Type B pancreatic cell (in vitro differentiated cells): ENCODE results near the gene RBM24. TPM values are rescaled to one million over a fixed set of nuclear protein-coding genes. Genes with fewer than 3 reads are reported as not detected.

Experiments used
- DNase-seq: peaks from one replicate; pipeline ENCODE4 v3.0.0; 2021; ENCODE audit warnings: mixed read lengths; ENCODE audit not compliant: unreplicated experiment; ENCODE audit errors: extremely low spot score
- H3K27ac Mint-ChIP-seq: 2 replicates; pipeline ENCODE4 v1.8.0; 2021; ENCODE audit warnings: mild to moderate bottlenecking, mixed read lengths
- H3K27me3 Mint-ChIP-seq: 2 replicates; pipeline ENCODE4 v1.8.0; 2021; ENCODE audit warnings: mixed read lengths
- H3K36me3 Mint-ChIP-seq: 2 replicates; pipeline ENCODE4 v1.8.0; 2021; ENCODE audit warnings: mixed read lengths
- H3K4me1 Mint-ChIP-seq: one replicate; pipeline ENCODE4 v1.8.0; 2021; ENCODE audit warnings: mixed read lengths; ENCODE audit not compliant: unreplicated experiment
- H3K4me3 Mint-ChIP-seq: 2 replicates; pipeline ENCODE4 v1.8.0; 2021; ENCODE audit warnings: mild to moderate bottlenecking, mixed read lengths
- H3K9me3 Mint-ChIP-seq: 2 replicates; pipeline ENCODE4 v1.8.0; 2021; ENCODE audit warnings: mixed read lengths
- CTCF ChIP-seq: fragments of 200-600 bp; sonication (generic); conservative IDR thresholded peaks from 2 replicates; pipeline ENCODE4 v1.5.0; 2021; ENCODE audit warnings: antibody characterized with exemption, mild to moderate bottlenecking
- total RNA-seq: library from RNA; stranded (reverse); gene quantifications from 2 replicates; pipeline ENCODE4 v1.2.1, GENCODE V29; 2021; ENCODE audit warnings: low replicate concordance

Gene RBM24
- total RNA-seq, 1 donor from 2014 or later, result 4.2 TPM

- no peak for TF ChIP-seq CTCF
- Mint-ChIP-seq H3K27ac (no peak overlapping the region), H3K9me3 (no peaks in the 10 kb centered on the region), H3K4me1 (peaks cover 9% of the 10 kb centered on the region), H3K27me3 (peaks cover 64% of the 10 kb centered on the region), H3K36me3 (peaks cover 3% of the 10 kb centered on the region), H3K4me3 (no peak overlapping the region)
- DNase-seq, result no peak
Observed at GRCh38 chr6:17278289-17279063, 2.7 kb upstream of the RBM24 start.

DNA sequence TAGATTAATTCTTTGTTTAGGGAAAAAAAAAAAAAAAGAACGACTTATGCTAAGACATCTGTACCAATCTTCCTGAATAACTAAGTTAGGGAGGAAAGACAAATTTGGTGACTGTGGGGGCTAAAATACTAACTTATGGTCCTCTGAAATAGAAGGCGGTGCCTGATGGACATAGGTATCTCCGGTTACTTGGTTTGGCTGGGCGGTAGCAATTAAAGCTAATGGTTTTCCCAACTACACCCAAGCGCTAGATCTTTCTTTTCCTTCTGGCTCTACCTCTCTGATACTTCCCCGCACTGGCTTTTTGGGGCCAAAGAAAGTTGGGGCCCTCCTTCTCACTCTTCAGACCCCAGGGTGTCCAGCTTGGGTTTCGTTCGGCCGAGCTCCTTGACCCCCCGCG, 1.0 kb upstream of the RBM24 start:
- peaks cover 9% of the 10 kb centered on the region for H3K4me1 Mint-ChIP-seq
- peak overlapping the region; percentile 60 for H3K4me3 Mint-ChIP-seq
- no peak for DNase-seq
- H3K36me3 Mint-ChIP-seq, result peaks cover 3% of the 10 kb centered on the region
- peaks cover 81% of the 10 kb centered on the region for H3K27me3 Mint-ChIP-seq
- no peak overlapping the region for H3K27ac Mint-ChIP-seq
- no peak for TF ChIP-seq CTCF
- no peaks in the 10 kb centered on the region for H3K9me3 Mint-ChIP-seq

DNA sequence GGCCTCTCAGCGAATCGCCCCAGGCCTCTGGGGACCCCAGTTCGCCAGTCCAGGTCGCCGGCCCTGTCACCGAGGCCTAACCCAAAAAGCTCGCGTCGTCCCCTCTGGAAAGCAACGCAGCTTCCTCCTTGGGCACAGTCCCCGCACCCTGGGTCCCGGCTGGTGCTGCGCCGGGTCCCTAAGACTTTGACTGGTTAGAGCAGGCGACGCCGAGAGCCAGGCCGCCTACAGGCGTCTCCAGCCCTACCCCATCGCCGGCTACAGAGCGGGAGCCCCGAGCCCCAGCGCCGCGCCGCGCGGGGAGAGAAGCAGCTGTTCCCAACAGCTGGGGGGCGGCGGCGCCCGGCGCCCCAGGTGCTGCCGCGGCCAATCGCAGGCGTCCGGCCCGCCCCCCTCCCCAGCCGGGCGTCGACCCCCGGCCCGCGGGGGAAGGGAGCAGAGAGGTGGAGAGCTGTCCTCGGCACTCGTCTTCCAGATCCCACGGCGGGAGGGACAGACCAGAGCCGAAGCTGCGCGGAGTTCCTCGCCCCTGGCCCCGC, 540 bp upstream of the RBM24 start:
- peaks cover 86% of the 10 kb centered on the region for H3K27me3 Mint-ChIP-seq
- H3K4me1 Mint-ChIP-seq, result peaks cover 9% of the 10 kb centered on the region
- H3K9me3 Mint-ChIP-seq, result no peaks in the 10 kb centered on the region
- peaks cover 3% of the 10 kb centered on the region for H3K36me3 Mint-ChIP-seq
- no peak overlapping the region for H3K27ac Mint-ChIP-seq
- H3K4me3 Mint-ChIP-seq, result peak overlapping the region; percentile 91
- peak; percentile 38 for TF ChIP-seq CTCF
- peak; percentile 73 for DNase-seq

- peaks cover 91% of the 10 kb centered on the region for H3K27me3 Mint-ChIP-seq
- DNase-seq, result peak; percentile 70
- TF ChIP-seq CTCF, result no peak
- H3K4me1 Mint-ChIP-seq, result peaks cover 9% of the 10 kb centered on the region
- H3K27ac Mint-ChIP-seq, result peak overlapping the region; percentile 68
- H3K4me3 Mint-ChIP-seq, result peak overlapping the region; percentile 93
- H3K9me3 Mint-ChIP-seq, result no peaks in the 10 kb centered on the region
- H3K36me3 Mint-ChIP-seq, result peaks cover 3% of the 10 kb centered on the region
Observed at GRCh38 chr6:17281497-17282481, 628 bp downstream of the RBM24 start.

- peak overlapping the region; percentile 84 for H3K4me3 Mint-ChIP-seq
- no peak overlapping the region for H3K27ac Mint-ChIP-seq
- no peak for TF ChIP-seq CTCF
- no peaks in the 10 kb centered on the region for H3K9me3 Mint-ChIP-seq
- peaks cover 3% of the 10 kb centered on the region for H3K36me3 Mint-ChIP-seq
- DNase-seq, result no peak
- H3K4me1 Mint-ChIP-seq, result peaks cover 9% of the 10 kb centered on the region
- peaks cover 81% of the 10 kb centered on the region for H3K27me3 Mint-ChIP-seq
Observed at GRCh38 chr6:17283074-17283473, 1.9 kb downstream of the RBM24 start.
